Measurements from ENCODE around the gene SPATS2. TPM values are rescaled to one million over a fixed set of nuclear protein-coding genes. Genes with fewer than 3 reads are reported as not detected.

Gene SPATS2
- 26.1 to 38.4 TPM (median 31.5 TPM) in 5 replicates for total RNA-seq (2022; extraction: Qiagen RNA extraction)

DNA sequence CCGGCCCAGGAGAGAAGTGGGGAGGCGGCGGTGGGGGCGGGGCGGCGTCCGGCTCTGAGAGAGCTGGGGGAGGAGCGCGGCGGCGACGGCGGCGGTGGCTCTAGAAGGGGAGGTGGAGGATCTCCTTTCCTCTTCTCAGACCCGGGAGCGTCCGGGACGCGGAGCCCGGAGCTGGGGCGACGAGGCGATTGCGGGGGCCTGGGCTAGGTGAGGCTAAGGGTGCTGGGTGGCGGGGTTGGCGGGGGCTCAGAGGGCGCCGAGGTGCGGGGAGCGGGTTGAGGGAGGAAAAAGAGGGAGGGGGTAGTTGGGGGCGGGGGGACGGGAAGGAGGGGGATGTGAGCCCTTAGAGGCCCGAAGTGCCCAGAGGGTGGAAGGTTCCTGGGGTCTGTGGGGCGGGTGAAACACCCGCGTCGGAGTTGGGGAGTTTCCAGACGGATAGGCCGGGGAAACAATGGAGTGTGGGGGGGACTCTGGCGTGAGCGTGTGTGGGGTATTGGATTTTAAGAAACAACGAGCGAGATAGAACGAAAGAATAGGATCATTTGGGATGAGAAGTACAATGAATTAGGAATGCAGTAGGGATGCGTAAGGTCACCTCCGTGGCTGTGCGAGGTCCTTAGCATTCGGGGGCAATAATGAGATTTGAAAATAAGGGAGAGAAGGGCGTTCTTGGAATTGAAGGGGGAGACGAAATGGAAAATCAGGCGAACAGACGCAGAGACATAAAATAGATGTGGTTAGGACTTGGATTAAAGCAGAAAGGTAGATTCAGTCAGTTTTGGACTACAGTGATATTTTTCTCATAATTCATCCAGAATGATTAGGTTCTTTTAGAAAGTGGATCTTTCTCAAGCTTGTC lies at the start of gene SPATS2:
Gene SPATS2, plus strand, starts transcription at position 82 of the 859 bp plus-strand sequence. CDS start 93,551 bp downstream, outside the sequence.

DNA sequence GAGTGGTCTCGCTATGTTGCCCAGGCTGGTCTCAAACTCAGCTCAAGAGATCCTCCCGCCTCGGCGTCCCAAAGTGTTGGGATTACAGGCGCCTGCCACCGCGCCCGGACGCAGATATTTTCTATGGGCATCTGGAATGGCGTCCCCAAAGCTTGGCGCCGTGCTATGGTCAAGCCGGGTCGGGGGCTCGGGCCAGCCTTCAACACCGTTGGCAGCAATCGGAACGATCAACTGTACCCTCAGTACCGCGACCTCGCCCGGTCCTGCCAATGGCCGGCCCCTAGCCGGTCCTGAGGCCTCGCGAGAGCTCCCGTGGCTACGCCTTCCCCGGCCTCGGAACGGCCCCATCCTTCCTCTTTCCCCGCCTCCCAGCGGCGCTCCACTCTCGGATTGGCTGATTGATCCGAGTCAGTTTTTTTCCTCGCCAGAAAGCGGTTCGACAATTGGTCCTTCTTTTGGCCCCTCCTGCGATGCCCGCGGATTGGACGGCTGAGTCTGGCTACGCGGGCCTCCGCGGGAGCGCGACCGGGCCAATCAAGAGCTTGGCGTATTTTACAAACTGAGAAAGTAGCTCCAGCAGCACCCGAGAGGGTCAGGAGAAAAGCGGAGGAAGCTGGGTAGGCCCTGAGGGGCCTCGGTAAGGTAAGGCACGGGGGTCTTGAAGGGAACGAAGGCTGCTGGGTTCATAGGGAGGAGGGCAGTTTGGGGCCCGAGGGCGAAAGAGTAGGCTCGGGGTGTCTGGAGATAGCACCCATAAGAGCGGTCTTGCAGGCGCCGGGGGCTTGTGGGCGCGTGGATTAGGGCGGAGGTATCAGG lies 44.3 kb upstream of the SPATS2 start, which contains the start of gene TROAP:
Gene TROAP, plus strand, starts transcription at position 548 of the 816 bp plus-strand sequence. CDS start 354 bp downstream, outside the sequence.

DNA sequence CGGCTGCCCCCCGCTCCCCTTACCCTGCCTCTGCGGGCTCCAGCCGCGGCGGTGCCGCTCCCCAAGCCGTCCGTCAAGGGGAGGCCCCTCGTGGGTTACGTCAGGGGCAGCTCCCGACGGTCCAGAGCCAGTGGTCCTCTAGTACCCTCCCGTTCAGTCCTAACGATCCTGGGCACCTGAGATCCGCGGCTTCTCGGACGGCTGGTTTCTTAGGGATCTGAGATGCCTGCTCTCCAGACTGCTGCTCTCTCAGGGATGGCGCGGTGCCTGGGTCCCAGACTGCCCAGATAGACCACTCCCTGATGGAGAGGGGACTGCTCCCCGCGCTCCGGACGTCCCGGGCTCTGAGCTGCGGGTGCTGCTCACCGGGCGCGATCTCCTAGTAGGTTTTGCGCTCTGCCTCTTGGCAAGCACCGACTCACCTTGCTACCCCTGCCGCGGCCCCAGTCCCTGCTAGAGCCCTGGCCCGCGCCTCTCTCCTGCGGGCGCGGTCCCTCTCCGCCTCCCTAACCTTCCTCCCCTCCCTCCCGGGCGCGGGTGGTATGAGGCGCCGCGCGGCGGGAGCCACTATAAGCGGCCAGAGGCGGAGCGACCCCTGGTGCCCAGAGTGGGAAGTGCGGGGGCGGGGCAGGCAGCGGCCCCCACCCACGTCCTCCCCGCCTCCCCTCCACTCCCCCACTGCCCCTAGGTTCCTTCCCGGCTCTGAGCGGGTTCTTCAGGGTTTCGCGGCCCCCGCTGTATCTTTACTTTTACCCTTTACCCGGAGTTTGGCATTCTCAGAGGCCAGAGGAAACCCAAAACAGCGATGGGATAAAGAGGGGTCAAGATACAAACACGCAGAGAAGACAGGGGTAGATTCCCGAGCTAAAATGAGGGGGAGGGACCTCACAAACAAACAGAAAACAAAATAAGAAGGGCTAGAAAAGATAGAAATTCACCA lies 30.3 kb upstream of the SPATS2 start, which contains the start of gene C1QL4:
Gene C1QL4, minus strand, starts transcription at position 544 of the 940 bp plus-strand sequence. CDS start 711 bp downstream, outside the sequence.

DNA sequence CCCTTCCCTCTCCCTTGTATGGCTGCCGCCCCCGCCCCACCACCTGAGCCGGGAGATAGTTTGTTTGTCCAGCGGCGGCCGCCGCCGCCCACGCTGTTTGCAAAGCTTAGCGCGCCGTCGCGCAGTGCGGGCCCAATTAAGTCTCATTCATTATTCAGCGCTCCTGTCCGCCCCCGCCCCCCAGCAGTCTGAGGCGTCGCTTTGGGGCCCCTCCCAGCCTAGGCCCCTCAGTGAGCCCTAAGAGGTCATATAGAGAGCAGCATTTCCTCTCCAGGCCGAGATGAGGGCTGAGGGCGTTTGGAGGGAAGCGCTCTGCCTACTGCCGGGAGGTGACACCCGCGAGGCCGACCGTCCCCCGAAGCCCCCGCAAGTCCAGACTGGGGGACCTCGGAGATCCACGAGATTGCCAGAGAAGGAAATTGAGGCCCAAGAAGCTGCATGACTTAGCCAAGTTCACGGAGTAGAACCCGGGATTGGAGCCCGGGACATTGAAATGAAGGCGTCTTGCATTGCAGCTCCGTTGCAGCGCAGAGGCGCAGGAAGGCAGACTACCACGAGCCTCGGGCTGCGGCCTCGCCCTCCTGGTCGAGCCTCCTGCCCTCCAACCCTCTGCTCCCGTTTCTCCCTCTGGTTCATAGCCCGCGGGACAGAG lies 20.5 kb upstream of the SPATS2 start, which contains the start of gene DNAJC22:
Gene DNAJC22, plus strand, starts transcription at position 230 of the 652 bp plus-strand sequence. CDS start 1,985 bp downstream, outside the sequence.

DNA sequence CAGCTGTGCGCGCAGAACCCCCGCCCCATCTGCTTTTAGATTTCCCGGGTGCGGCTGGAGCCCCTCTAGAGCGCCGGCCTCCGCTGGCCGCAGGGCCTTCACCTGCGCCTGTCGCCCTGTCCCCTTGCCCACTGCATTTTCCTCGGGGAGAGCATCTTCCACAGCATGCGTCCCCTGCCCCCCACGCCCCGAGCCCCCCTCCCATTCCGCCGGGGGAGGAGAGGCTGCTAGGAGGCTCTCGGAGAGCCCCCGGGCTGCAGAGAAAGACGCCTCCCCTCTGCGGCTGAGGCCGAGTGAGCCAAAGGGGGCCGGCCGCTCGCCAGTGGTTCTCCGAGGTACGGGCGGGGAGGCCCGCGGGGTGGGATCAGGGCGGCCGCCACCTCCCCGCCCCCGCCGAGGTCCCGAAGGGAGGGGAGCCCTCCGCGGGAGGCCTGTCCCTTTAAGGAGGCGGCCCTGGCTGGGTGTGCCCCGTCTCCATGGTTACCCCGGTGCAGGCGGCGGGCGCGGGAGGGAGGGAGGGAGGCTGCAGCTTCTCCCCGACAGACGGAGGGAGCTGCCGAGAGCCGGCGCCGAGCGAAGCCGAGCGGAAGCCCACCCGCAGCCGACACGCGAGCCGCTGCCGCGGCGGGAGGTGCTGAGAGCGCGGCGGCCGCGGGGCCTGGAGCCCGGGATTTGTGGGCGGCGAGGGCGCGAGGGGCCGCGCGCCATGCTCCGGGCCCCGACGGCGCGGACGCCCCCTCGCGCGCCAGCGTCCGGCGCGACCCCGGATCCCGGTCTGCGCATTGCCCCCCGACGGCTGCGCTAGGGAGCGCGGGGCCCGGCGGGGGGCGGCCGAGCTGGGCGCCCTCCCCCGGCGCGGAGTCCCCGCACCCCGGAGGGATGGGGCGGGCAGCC lies 171.5 kb downstream of the SPATS2 start, which contains the start of gene KCNH3:
Gene KCNH3, plus strand, starts transcription at position 521 of the 894 bp plus-strand sequence. CDS start 387 bp downstream, outside the sequence.

DNA sequence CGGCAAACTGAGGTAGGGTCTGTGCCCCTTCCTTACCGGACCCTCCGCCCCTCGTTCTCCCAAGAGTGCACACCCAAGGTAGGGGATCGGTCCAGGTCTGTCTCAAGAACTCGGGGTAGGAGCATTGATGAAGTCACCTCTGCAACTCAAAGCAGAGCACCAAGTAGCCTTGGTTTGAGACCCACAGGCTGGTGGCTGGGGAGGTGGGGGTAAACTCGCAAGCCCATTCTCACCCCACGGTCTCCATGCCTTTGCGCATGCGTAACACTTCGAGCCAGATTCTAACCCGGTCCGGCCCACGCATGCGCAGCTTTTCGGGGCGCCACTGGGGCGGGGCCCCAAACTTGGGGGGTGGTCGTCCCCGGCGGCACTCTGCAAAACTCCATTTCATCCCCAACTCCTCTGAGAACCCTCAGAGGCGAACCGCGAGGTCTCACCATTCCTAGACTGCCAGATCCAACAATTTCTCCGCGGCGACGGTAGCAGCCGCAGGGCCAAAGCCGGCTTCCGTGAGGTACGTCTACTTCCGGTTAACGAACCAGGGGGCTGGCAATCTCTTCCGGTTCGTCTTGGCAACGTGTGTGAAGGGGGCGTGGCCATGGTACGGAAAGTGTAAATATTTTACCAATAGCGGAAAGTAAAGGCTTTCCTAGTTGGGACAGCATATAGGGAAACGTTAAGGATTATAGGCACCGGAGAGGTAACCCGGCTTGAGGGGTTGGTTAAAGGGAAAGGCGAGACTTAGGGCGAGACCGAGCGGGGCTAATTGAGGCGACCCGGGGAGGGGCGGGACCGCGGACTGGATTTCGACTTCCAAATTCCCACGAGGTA lies 200.6 kb downstream of the SPATS2 start, which contains the start of gene MCRS1:
Gene MCRS1, minus strand, starts transcription at position 532 of the 831 bp plus-strand sequence. CDS start 1,411 bp downstream, outside the sequence.

Other genes starting within 250 kb of the SPATS2 start
- 2,285 to 2,528 TPM (median 2,417 TPM) in 5 replicates for gene TUBA1B, start 236.1 kb upstream of the SPATS2 start, total RNA-seq (2022; extraction: Qiagen RNA extraction)
- gene TUBA1A, start 178.4 kb upstream of the SPATS2 start, total RNA-seq (2022; extraction: Qiagen RNA extraction) = 182 to 235 TPM (median 228 TPM) in 5 replicates
- gene TUBA1C, start 102.4 kb upstream of the SPATS2 start, total RNA-seq (2022; extraction: Qiagen RNA extraction) = 1,549 to 2,166 TPM (median 1,667 TPM) in 5 replicates
- gene PRPH, start 72.3 kb upstream of the SPATS2 start, total RNA-seq (2022; extraction: Qiagen RNA extraction) = 0.97 to 1.9 TPM (median 1.6 TPM) in 5 replicates
- 74.4 to 87.6 TPM (median 83.8 TPM) in 5 replicates for gene TROAP, start 44.2 kb upstream of the SPATS2 start, total RNA-seq (2022; extraction: Qiagen RNA extraction)
- 4.8 to 7.6 TPM (median 6.3 TPM) in 5 replicates for gene C1QL4, start 30.3 kb upstream of the SPATS2 start, total RNA-seq (2022; extraction: Qiagen RNA extraction)
- gene DNAJC22, start 20.6 kb upstream of the SPATS2 start, total RNA-seq (2022; extraction: Qiagen RNA extraction) = 19.5 to 22.7 TPM (median 20.2 TPM) in 5 replicates
- gene KCNH3, start 171.6 kb downstream of the SPATS2 start, total RNA-seq (2022; extraction: Qiagen RNA extraction) = 1.7 to 3.3 TPM (median 2.1 TPM) in 5 replicates
- 61.5 to 65.6 TPM (median 63.8 TPM) in 5 replicates for gene MCRS1, start 200.7 kb downstream of the SPATS2 start, total RNA-seq (2022; extraction: Qiagen RNA extraction)
- 0.05 to 0.16 TPM (median 0.13 TPM) in 5 replicates for gene FAM186B, start 238.2 kb downstream of the SPATS2 start, total RNA-seq (2022; extraction: Qiagen RNA extraction)

All from A549 treated with Hydrocortisone at 1 μM for 4 hours (cell line).